ENCODE results near the gene DPP6.

The DPP6 gene

GRCh38 chr7:154172236-154172635 is 120.0 kb downstream of the DPP6 start:
- H3K27ac ChIP-seq = no peak overlapping the region
- no peak for TF ChIP-seq CTCF (conservative IDR thresholded peaks at IDR 0.05)

GRCh38 chr7:154177584-154177983 is 125.4 kb downstream of the DPP6 start:
- no peak overlapping the region for H3K27ac ChIP-seq
- TF ChIP-seq CTCF (conservative IDR thresholded peaks at IDR 0.05) = no peak

GRCh38 chr7:154178895-154179294 is 126.7 kb downstream of the DPP6 start:
- no peak overlapping the region for H3K27ac ChIP-seq
- TF ChIP-seq CTCF (conservative IDR thresholded peaks at IDR 0.05) = no peak

- no peak overlapping the region for H3K27ac ChIP-seq
- no peak for TF ChIP-seq CTCF (conservative IDR thresholded peaks at IDR 0.05)
Observed at GRCh38 chr7:154183482-154183881, 131.3 kb downstream of the DPP6 start.

GRCh38 chr7:154183946-154184345 is 131.7 kb downstream of the DPP6 start:
- no peak overlapping the region for H3K27ac ChIP-seq
- TF ChIP-seq CTCF (conservative IDR thresholded peaks at IDR 0.05) = no peak

- H3K27ac ChIP-seq = no peak overlapping the region
Observed at GRCh38 chr7:154186811-154187210, 134.6 kb downstream of the DPP6 start.

GRCh38 chr7:154188330-154188729 is 136.1 kb downstream of the DPP6 start:
- no peak overlapping the region for H3K27ac ChIP-seq
- TF ChIP-seq CTCF (conservative IDR thresholded peaks at IDR 0.05) = no peak

More at GRCh38 chr7:154186811-154187210, 134.6 kb downstream of the DPP6 start:
- no peak for TF ChIP-seq CTCF (conservative IDR thresholded peaks at IDR 0.05)

GRCh38 chr7:154195266-154195665 is 143.1 kb downstream of the DPP6 start:
- no peak overlapping the region for H3K27ac ChIP-seq
- no peak for TF ChIP-seq CTCF (conservative IDR thresholded peaks at IDR 0.05)

Measured in VCaP (cell line).